Keratinocyte (primary cell): ENCODE results near the gene FTSJ1. TPM values are rescaled to one million over a fixed set of nuclear protein-coding genes. Genes with fewer than 3 reads are reported as not detected.
"Not testable (repeated sequence)": the region's sequence is repeated elsewhere in the genome, so short reads cannot be mapped to it uniquely, and the experiment has no call there.

ENCODE experiments used
- DNase-seq: peaks from one replicate; pipeline ENCODE4 v3.0.0-alpha.2; 2011; ENCODE audit warnings: low read depth, missing footprints, low spot score
- FAIRE-seq: peaks from 2 replicates; lab custom pipeline; 2011; peaks lifted over from hg19 to GRCh38; lab: Jason Lieb, UNC
- H2AFZ ChIP-seq: 2 replicates; pipeline ENCODE4 v1.6.0; 2012; ENCODE audit warnings: low read length, control low read depth, inconsistent platforms; ENCODE audit not compliant: control insufficient read depth
- H3K27ac ChIP-seq: 2 replicates; pipeline ENCODE4 v1.5.1; 2011; ENCODE audit warnings: low read length; ENCODE audit not compliant: control insufficient read depth, insufficient read depth
- H3K27me3 ChIP-seq: 3 replicates; pipeline ENCODE4 v1.6.0; 2011; ENCODE audit warnings: low read length; ENCODE audit not compliant: control insufficient read depth, insufficient read depth; ENCODE audit errors: extremely low read depth
- H3K36me3 ChIP-seq, 2 experiments: 2 replicates in 1 of 2; 3 replicates in 1 of 2; pipeline ENCODE4 v1.5.1; 2011; ENCODE audit warnings: low read length in 2 of 2, mild to moderate bottlenecking in 1 of 2; ENCODE audit not compliant: control insufficient read depth in 2 of 2, insufficient read depth in 2 of 2; ENCODE audit errors: extremely low read depth in 1 of 2
- H3K4me1 ChIP-seq: 3 replicates; pipeline ENCODE4 v1.5.1; 2011; ENCODE audit warnings: low read length; ENCODE audit not compliant: control insufficient read depth, insufficient read depth; ENCODE audit errors: extremely low read depth
- H3K4me2 ChIP-seq: 3 replicates; pipeline ENCODE4 v1.6.0; 2011; ENCODE audit warnings: low read depth, low read length; ENCODE audit not compliant: control insufficient read depth, insufficient read depth; ENCODE audit errors: extremely low read depth
- H3K4me3 ChIP-seq, 3 experiments: fragments of 200-600 bp in 1 of 3; sonication (generic) in 1 of 3; 2 replicates in 2 of 3; 3 replicates in 1 of 3; pipeline ENCODE4 v1.5.1; 2011 to 2016; ENCODE audit warnings: low read length in 3 of 3, mild to moderate bottlenecking in 3 of 3, control low read depth in 2 of 3, inconsistent platforms in 1 of 3, low read depth in 1 of 3, mixed read lengths in 1 of 3, mixed run types in 1 of 3, moderate library complexity in 1 of 3; ENCODE audit not compliant: control insufficient read depth in 2 of 3, insufficient read depth in 2 of 3; ENCODE audit errors: extremely low read depth in 1 of 3
- H3K79me2 ChIP-seq: 2 replicates; pipeline ENCODE4 v1.6.0; 2012; ENCODE audit warnings: low read length; ENCODE audit not compliant: control insufficient read depth, insufficient read depth
- H3K9ac ChIP-seq: 3 replicates; pipeline ENCODE4 v1.6.0; 2011; ENCODE audit warnings: low read length; ENCODE audit not compliant: control insufficient read depth, insufficient read depth; ENCODE audit errors: extremely low read depth
- H3K9me1 ChIP-seq: 3 replicates; pipeline ENCODE4 v1.6.0; 2011; ENCODE audit warnings: low read length; ENCODE audit not compliant: control insufficient read depth, insufficient read depth; ENCODE audit errors: extremely low read depth
- H3K9me3 ChIP-seq: 2 replicates; pipeline ENCODE4 v1.5.1; 2012; ENCODE audit warnings: low read depth, low read length; ENCODE audit not compliant: control insufficient read depth
- H4K20me1 ChIP-seq: 3 replicates; pipeline ENCODE4 v1.6.0; 2011; ENCODE audit warnings: low read length; ENCODE audit not compliant: control insufficient read depth, insufficient read depth; ENCODE audit errors: extremely low read depth
- CTCF ChIP-seq, 3 experiments: IDR thresholded peaks in 1 of 3; conservative IDR thresholded peaks in 1 of 3; optimal IDR thresholded peaks in 1 of 3; 2 replicates in 2 of 3; 3 replicates in 1 of 3; pipeline versions ENCODE3 to v1.5.1; 2011; ENCODE audit warnings: low read length in 3 of 3, mild to moderate bottlenecking in 3 of 3, moderate library complexity in 2 of 3, control low read depth in 1 of 3, inconsistent platforms in 1 of 3; ENCODE audit not compliant: insufficient read depth in 2 of 3; ENCODE audit errors: extremely low read depth in 1 of 3
- EZH2 ChIP-seq: IDR thresholded peaks from one replicate; pipeline ENCODE4 v1.6.1; 2012; ENCODE audit warnings: inconsistent platforms, mild to moderate bottlenecking, low read length, moderate library complexity
- dilution Hi-C: fragments of 300-500 bp; cut with MboI; formaldehyde crosslinking; loops from one replicate; pipeline ENCODE4 v1.7.0; 2020; ENCODE audit warnings: low sequenced_read_pairs; ENCODE audit not compliant: extremely low pct_ligation_motif_present
- polyA plus RNA-seq, 5 experiments: library from polyadenylated mRNA; depleted of rRNA in 3 of 5; stranded (reverse) in 3 of 5; stranded (forward) in 1 of 5; unstranded in 1 of 5; fragments of >200 nt; gene quantifications; 1 replicate in 1 of 5; 2 replicates in 3 of 5; 3 replicates in 1 of 5; pipeline versions ENCODE4 v1.2.1 to v1.2.3, GENCODE V29; 2011 to 2012; ENCODE audit warnings: missing spikeins in 2 of 5, low read depth in 1 of 5, low replicate concordance in 1 of 5

FTSJ1 gene
- polyA plus RNA-seq, 1 donor (not counting 4 experiments of a cell fraction or from before 2014, with no cell fraction given): 60.6 TPM

DNA sequence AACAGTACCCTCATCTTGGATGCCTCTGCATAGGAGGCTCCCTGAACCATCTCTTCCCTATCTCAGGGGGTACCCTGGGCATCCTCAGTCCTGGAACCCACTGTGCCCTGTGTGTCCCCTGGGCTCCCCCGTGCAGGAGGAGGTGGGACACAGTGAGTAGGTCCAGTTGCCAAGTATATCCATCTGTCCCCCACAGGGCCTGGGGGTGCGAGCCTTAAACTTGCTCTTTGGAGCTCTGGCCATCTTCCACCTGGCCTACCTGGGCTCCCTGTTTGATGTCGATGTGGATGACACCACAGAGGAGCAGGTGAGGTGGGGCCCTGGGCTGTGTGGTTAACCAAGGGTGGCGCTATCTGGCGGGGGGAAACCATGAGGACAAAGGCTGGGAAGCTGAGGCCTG, 41.0 kb downstream of the FTSJ1 start:
- TF ChIP-seq CTCF (optimal IDR thresholded peaks at IDR 0.05 in 1 of 3, IDR thresholded peaks at IDR 0.05 in 1 of 3, conservative IDR thresholded peaks at IDR 0.05 in 1 of 3; ENCODE audit: extremely low read depth in 1 of 3, insufficient read depth in 2 of 3, low read length in 3 of 3) (no peak), EZH2 (no peak)

DNA sequence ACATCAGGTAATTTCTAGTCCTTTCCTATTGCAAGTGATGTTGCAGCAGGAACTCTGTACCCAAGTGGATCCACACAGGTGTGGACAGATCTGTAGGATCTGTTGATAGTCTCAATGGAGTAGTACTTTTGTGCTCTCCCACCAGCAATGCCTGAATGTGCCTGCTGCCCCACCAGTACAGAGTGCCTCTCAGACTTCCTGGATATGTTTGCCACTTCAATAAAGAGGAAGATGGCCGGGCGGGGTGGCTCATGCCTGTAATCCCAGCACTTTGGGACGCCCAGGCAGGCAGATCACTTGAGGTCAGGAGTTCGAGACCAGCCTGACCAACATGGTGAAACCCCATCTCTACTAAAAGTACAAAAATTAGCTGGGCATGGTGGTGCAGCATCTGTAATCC, 43.5 kb downstream of the FTSJ1 start:
- H3K27me3 ChIP-seq, H3K9ac ChIP-seq, FAIRE-seq, H3K9me1 ChIP-seq, H3K9me3 ChIP-seq, H4K20me1 ChIP-seq, dilution Hi-C loops, DNase-seq, H3K36me3 ChIP-seq, H3K4me1 ChIP-seq, H3K4me3 ChIP-seq, H3K27ac ChIP-seq, H2AFZ ChIP-seq, H3K4me2 ChIP-seq: not testable (repeated sequence)
- peaks cover 17% of the 10 kb centered on the region for H3K79me2 ChIP-seq

More for the DNA sequence above, 41.0 kb downstream of the FTSJ1 start:
- H3K9ac ChIP-seq: no peak overlapping the region
- H3K79me2 ChIP-seq: peaks cover 8% of the 10 kb centered on the region
- H3K9me1 ChIP-seq: no peaks in the 10 kb centered on the region
- FAIRE-seq: no peak
- H3K27me3 ChIP-seq: no peaks in the 10 kb centered on the region
- no peak overlapping the region for H3K4me3 ChIP-seq
- no peak for DNase-seq
- peaks cover 2% of the 10 kb centered on the region for H3K9me3 ChIP-seq
- H2AFZ ChIP-seq: no peak overlapping the region
- no peak overlapping the region for H3K4me2 ChIP-seq
- peaks cover 4% of the 10 kb centered on the region in 2 experiments for H3K36me3 ChIP-seq
- H3K27ac ChIP-seq: no peak overlapping the region
- no peaks in the 10 kb centered on the region for H4K20me1 ChIP-seq
- peaks cover 10% of the 10 kb centered on the region for H3K4me1 ChIP-seq
- dilution Hi-C loops: no loop called here

DNA sequence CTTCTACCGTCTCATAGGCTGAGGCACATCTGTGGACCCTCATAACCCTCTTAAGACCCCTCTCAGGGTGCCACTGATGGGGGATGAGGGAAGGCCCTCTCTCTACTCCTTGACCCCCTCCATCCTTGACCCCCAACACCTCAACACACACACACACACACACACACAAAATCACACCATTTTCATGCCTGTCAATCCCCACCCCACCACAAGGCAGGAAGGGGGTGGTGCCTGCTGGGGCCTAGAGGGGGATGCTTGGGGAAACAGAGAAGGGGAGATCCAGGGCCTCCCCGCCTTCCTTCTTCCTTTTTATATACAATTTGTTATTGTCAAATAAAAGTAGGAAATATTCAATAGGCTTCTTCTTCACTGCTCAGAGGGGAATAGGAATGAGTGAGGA, 44.5 kb downstream of the FTSJ1 start:
- H3K4me1 ChIP-seq: peaks cover 3% of the 10 kb centered on the region
- no peaks in the 10 kb centered on the region for H3K9me1 ChIP-seq
- H3K4me2 ChIP-seq: peak overlapping the region; percentile 10
- H2AFZ ChIP-seq: no peak overlapping the region
- H4K20me1 ChIP-seq: no peaks in the 10 kb centered on the region
- FAIRE-seq: no peak
- peaks cover 2% of the 10 kb centered on the region for H3K9me3 ChIP-seq
- no peaks in the 10 kb centered on the region for H3K27me3 ChIP-seq
- H3K27ac ChIP-seq: no peak overlapping the region
- TF ChIP-seq EZH2 (no peak), CTCF (optimal IDR thresholded peaks at IDR 0.05 in 1 of 3, IDR thresholded peaks at IDR 0.05 in 1 of 3, conservative IDR thresholded peaks at IDR 0.05 in 1 of 3; ENCODE audit: extremely low read depth in 1 of 3, insufficient read depth in 2 of 3, low read length in 3 of 3) (no peak)
- dilution Hi-C loops: no loop called here
- H3K9ac ChIP-seq: no peak overlapping the region
- no peak for DNase-seq
- H3K36me3 ChIP-seq: peaks cover 5% of the 10 kb centered on the region in 2 experiments
- H3K4me3 ChIP-seq: no peak overlapping the region
- peaks cover 23% of the 10 kb centered on the region for H3K79me2 ChIP-seq
